GM13976 (cell line): ENCODE data around the gene PLK3.

Experiments used
- DNase-seq: peaks from one replicate; pipeline ENCODE4 v3.0.0; 2012; ENCODE audit warnings: low spot score
- in situ Hi-C: fragments of 300-500 bp; cut with MboI; formaldehyde crosslinking; loops from one replicate; pipeline ENCODE4 v1.12.0; 2022; ENCODE audit warnings: low sequenced_read_pairs, mixed read lengths, inconsistent platforms; ENCODE audit not compliant: unreplicated experiment
- TF ChIP-seq, protein P1 (sequence below): IDR thresholded peaks from 2 replicates; pipeline ENCODE4 v1.5.1; 2012; ENCODE audit warnings: borderline replicate concordance, mild to moderate bottlenecking; ENCODE audit not compliant: insufficient read depth; ENCODE audit errors: extremely low read depth, missing control alignments, control extremely low read depth

Gene PLK3

DNA sequence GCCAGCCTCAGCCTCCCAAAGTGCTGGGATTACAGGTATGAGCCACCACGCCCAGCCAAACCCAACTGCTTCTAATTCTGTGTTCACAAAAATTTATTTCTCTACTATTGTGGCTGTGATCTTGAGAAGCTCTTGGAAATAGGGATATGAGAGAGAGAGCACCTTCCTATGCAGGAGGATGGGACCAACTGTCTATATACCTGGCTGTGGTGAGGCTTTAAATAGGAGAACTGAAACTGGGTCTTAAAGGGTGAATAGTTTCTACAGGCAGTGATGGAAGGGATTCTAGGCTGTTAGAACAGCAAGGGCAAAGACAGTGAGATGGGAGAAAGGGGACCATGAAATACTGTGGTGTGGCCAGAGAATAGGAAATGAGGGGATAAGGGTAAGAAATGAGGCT is 51.1 kb downstream of the PLK3 start:
- DNase-seq, result peak; percentile 30
- TF ChIP-seq, protein P1, sequence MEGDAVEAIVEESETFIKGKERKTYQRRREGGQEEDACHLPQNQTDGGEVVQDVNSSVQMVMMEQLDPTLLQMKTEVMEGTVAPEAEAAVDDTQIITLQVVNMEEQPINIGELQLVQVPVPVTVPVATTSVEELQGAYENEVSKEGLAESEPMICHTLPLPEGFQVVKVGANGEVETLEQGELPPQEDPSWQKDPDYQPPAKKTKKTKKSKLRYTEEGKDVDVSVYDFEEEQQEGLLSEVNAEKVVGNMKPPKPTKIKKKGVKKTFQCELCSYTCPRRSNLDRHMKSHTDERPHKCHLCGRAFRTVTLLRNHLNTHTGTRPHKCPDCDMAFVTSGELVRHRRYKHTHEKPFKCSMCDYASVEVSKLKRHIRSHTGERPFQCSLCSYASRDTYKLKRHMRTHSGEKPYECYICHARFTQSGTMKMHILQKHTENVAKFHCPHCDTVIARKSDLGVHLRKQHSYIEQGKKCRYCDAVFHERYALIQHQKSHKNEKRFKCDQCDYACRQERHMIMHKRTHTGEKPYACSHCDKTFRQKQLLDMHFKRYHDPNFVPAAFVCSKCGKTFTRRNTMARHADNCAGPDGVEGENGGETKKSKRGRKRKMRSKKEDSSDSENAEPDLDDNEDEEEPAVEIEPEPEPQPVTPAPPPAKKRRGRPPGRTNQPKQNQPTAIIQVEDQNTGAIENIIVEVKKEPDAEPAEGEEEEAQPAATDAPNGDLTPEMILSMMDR, result no peak
- in situ Hi-C loops, result loop anchor here (10.0 kb wide), 1 partner anchor 153 kb away; no protein-coding TSS in a partner anchor

DNA sequence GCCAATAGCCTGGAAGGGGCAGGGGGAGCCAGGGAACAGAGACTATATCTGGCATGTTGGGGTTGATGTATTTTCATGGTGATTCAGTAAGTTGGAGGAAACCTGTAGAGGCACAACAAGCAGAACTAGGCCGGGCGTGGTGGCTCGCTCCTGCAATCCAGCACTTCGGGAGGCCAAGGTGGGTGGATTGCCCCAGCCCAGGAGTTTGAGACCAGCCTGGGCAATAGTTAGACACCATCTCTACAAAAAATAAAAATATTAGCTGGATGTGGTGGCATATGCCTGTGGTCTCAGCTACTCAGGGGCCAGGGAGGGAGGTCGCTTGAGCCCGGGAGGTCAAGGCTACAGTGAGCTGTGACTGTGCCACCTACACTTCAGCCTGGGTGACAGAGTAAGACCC is 53.0 kb downstream of the PLK3 start:
- in situ Hi-C loops, result loop anchor here (10.0 kb wide), 1 partner anchor 152 kb away; no protein-coding TSS in a partner anchor
- DNase-seq, result no peak
- TF ChIP-seq, protein P1, result no peak

DNA sequence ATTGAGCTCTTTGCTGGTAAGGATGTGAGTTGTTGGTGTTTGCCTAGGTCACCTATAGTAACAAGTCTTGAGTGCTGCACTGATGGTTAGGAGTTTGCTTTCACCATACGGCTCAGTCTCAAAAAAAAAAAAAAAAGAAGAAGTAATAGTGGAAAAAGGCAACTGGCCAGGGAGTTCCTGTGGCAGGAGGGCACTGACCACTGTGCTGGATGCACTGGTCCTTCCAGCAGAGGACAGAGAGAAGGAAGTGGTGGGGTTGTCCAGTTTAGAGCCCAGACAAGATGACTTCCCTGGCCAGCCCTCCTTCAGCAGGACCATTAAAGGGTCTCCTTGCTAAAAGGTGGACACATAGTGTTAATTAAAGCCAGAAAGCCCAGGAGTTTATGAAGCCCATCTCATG is 54.8 kb downstream of the PLK3 start:
- TF ChIP-seq, protein P1, result no peak
- in situ Hi-C loops, result loop anchor here (10.0 kb wide), 1 partner anchor 150 kb away; no protein-coding TSS in a partner anchor
- DNase-seq, result no peak
